Measurements from ENCODE around the gene ZDHHC23. TPM values are rescaled to one million over a fixed set of nuclear protein-coding genes. Genes with fewer than 3 reads are reported as not detected.

ZDHHC23 gene
- total RNA-seq, 1 donor from 2014 or later: 26.3 TPM

DNA sequence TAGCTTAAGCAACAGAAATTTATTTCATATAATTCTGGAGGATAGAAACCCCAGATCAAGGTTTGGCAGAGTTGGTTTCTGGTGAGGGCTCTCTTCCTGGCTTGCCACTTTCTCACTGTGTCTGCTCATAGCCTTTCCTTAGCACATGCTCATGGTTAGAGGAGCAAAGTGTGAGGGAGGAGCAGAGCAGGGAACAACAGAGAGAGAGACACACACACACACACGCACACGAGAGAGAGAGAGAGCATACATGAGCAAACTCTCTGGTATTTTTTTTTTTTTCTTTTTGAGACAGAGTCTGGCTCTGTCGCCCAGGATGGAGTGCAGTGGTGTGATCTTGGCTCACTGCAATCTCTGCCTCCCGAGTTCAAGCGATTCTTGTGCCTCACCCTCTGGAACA is 36.8 kb upstream of the ZDHHC23 start:
- H3K36me3 Mint-ChIP-seq (ENCODE audit: low read depth, unreplicated experiment): no peaks in the 10 kb centered on the region
- no peak overlapping the region for H3K27ac Mint-ChIP-seq (ENCODE audit: unreplicated experiment)
- TF ChIP-seq, protein P1, sequence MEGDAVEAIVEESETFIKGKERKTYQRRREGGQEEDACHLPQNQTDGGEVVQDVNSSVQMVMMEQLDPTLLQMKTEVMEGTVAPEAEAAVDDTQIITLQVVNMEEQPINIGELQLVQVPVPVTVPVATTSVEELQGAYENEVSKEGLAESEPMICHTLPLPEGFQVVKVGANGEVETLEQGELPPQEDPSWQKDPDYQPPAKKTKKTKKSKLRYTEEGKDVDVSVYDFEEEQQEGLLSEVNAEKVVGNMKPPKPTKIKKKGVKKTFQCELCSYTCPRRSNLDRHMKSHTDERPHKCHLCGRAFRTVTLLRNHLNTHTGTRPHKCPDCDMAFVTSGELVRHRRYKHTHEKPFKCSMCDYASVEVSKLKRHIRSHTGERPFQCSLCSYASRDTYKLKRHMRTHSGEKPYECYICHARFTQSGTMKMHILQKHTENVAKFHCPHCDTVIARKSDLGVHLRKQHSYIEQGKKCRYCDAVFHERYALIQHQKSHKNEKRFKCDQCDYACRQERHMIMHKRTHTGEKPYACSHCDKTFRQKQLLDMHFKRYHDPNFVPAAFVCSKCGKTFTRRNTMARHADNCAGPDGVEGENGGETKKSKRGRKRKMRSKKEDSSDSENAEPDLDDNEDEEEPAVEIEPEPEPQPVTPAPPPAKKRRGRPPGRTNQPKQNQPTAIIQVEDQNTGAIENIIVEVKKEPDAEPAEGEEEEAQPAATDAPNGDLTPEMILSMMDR (IDR thresholded peaks at IDR 0.05; ENCODE audit: unreplicated experiment): no peak
- H3K4me1 Mint-ChIP-seq (ENCODE audit: unreplicated experiment): no peaks in the 10 kb centered on the region
- no peaks in the 10 kb centered on the region for H3K9me3 Mint-ChIP-seq (ENCODE audit: unreplicated experiment)
- H3K4me3 Mint-ChIP-seq (ENCODE audit: unreplicated experiment): no peak overlapping the region
- no peaks in the 10 kb centered on the region for H3K27me3 Mint-ChIP-seq (ENCODE audit: unreplicated experiment)
- no peak for DNase-seq (ENCODE audit: low spot score)

GRCh38 chr3:113912552-113913236 is 35.1 kb upstream of the ZDHHC23 start:
- peak; percentile 10 for DNase-seq (ENCODE audit: low spot score)
- Mint-ChIP-seq H3K4me3 (ENCODE audit: unreplicated experiment) (no peak overlapping the region), H3K27me3 (ENCODE audit: unreplicated experiment) (no peaks in the 10 kb centered on the region), H3K4me1 (ENCODE audit: unreplicated experiment) (no peaks in the 10 kb centered on the region), H3K36me3 (ENCODE audit: low read depth, unreplicated experiment) (no peaks in the 10 kb centered on the region), H3K9me3 (ENCODE audit: unreplicated experiment) (no peaks in the 10 kb centered on the region), H3K27ac (ENCODE audit: unreplicated experiment) (no peak overlapping the region)
- TF ChIP-seq, protein P1 (IDR thresholded peaks at IDR 0.05; ENCODE audit: unreplicated experiment): peak; percentile 70

DNA sequence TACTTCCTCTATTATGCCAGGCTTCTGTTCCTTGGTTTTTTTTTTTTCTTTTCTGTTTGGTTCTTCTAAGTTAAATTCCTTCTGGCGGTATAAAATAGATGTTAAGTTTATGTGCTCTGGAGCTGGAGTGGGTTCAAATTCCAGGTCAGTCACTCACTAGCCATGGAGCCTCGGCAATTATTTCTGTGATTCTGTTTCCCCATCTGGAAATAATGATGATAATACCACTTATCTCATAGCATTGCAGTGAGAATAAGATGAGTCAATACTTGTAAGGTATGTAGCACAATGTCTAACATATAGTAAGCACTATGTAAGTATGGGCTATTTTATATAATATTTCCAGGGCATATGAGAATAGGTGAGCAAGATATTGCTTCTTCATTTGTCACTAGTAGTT is 33.2 kb upstream of the ZDHHC23 start:
- no peak for DNase-seq (ENCODE audit: low spot score)
- H3K9me3 Mint-ChIP-seq (ENCODE audit: unreplicated experiment): no peaks in the 10 kb centered on the region
- TF ChIP-seq, protein P1 (IDR thresholded peaks at IDR 0.05; ENCODE audit: unreplicated experiment): no peak
- no peaks in the 10 kb centered on the region for H3K36me3 Mint-ChIP-seq (ENCODE audit: low read depth, unreplicated experiment)
- no peaks in the 10 kb centered on the region for H3K27me3 Mint-ChIP-seq (ENCODE audit: unreplicated experiment)
- no peak overlapping the region for H3K4me3 Mint-ChIP-seq (ENCODE audit: unreplicated experiment)
- no peak overlapping the region for H3K27ac Mint-ChIP-seq (ENCODE audit: unreplicated experiment)
- no peaks in the 10 kb centered on the region for H3K4me1 Mint-ChIP-seq (ENCODE audit: unreplicated experiment)

DNA sequence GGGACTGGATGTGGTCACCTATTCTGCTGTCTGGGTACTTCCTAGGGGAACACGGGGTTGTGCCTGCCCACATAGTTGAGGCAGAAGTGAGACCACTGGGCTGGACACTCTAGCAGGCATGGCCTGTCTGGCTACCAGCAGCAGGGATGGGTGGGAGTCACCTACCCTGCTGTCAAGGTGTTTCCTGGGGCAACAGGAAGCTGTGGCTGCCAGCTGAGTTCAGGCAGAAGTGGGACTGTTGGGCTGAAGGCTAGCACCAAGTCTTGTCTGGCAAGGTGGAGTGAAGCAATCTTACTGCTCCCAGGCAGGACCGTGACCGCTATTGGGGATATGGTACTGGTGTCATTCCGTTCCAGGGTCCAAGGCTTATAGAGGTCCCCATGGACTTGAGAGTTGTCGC is 20.3 kb upstream of the ZDHHC23 start:
- DNase-seq (ENCODE audit: low spot score): no peak
- H3K27me3 Mint-ChIP-seq (ENCODE audit: unreplicated experiment): peaks cover 2% of the 10 kb centered on the region
- H3K36me3 Mint-ChIP-seq (ENCODE audit: low read depth, unreplicated experiment): peaks cover 7% of the 10 kb centered on the region
- TF ChIP-seq, protein P1 (IDR thresholded peaks at IDR 0.05; ENCODE audit: unreplicated experiment): no peak
- no peak overlapping the region for H3K27ac Mint-ChIP-seq (ENCODE audit: unreplicated experiment)
- peaks cover 4% of the 10 kb centered on the region for H3K4me1 Mint-ChIP-seq (ENCODE audit: unreplicated experiment)
- no peak overlapping the region for H3K4me3 Mint-ChIP-seq (ENCODE audit: unreplicated experiment)
- peaks cover 9% of the 10 kb centered on the region for H3K9me3 Mint-ChIP-seq (ENCODE audit: unreplicated experiment)

DNA sequence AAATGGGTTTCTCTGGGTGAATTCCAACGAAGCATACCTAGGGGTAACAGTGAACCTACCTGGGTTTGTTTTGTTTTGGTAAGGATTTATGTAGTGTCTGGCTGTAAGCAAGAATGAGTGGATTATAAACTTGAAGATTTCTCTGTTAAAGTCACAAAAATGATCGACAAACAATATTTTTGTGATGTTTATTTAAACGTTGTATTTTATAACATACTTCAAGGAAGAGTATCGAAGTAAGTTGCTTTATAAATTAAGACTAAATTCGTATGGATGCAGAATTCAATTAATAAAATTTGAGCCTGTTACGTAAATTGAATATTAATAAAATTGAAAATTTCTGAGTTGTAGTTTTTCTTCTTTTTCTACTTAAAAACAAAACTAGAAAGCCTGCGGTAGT is 982 bp upstream of the ZDHHC23 start:
- DNase-seq (ENCODE audit: low spot score): no peak
- peaks cover 10% of the 10 kb centered on the region for H3K27me3 Mint-ChIP-seq (ENCODE audit: unreplicated experiment)
- H3K9me3 Mint-ChIP-seq (ENCODE audit: unreplicated experiment): no peaks in the 10 kb centered on the region
- peak overlapping the region; percentile 32 for H3K27ac Mint-ChIP-seq (ENCODE audit: unreplicated experiment)
- H3K36me3 Mint-ChIP-seq (ENCODE audit: low read depth, unreplicated experiment): peaks cover 4% of the 10 kb centered on the region
- TF ChIP-seq, protein P1 (IDR thresholded peaks at IDR 0.05; ENCODE audit: unreplicated experiment): no peak
- H3K4me1 Mint-ChIP-seq (ENCODE audit: unreplicated experiment): peaks cover 34% of the 10 kb centered on the region
- peak overlapping the region; percentile 91 for H3K4me3 Mint-ChIP-seq (ENCODE audit: unreplicated experiment)
